ENCODE results near the gene PNISR.

The PNISR gene

DNA sequence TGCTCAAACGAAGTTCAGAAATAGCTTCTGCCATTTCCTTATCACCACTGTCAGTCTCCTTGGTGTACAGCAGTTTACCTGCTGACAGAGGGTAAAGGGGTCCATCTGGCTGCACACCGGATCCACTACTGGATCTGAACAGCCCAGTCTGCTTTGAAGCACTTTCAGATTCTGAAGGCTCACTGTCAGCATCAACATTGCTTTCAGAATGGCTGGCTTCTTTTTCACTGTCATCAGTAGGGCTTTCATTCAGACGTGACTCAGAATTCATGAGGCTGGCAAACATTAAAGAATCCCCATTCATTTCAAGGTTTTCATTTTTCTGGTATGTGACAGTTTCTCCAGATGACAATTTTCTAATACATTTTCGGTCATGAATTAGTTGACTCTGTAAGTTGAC lies 21.0 kb upstream of the PNISR start:
- H3K36me3 ChIP-seq (ENCODE audit: control insufficient read depth, insufficient read depth, low read length), result no peaks in the 10 kb centered on the region
- no peaks in the 10 kb centered on the region for H3K27me3 ChIP-seq (replicated peaks; ENCODE audit: control insufficient read depth, insufficient read depth, low read length)
- TF ChIP-seq, protein P1, sequence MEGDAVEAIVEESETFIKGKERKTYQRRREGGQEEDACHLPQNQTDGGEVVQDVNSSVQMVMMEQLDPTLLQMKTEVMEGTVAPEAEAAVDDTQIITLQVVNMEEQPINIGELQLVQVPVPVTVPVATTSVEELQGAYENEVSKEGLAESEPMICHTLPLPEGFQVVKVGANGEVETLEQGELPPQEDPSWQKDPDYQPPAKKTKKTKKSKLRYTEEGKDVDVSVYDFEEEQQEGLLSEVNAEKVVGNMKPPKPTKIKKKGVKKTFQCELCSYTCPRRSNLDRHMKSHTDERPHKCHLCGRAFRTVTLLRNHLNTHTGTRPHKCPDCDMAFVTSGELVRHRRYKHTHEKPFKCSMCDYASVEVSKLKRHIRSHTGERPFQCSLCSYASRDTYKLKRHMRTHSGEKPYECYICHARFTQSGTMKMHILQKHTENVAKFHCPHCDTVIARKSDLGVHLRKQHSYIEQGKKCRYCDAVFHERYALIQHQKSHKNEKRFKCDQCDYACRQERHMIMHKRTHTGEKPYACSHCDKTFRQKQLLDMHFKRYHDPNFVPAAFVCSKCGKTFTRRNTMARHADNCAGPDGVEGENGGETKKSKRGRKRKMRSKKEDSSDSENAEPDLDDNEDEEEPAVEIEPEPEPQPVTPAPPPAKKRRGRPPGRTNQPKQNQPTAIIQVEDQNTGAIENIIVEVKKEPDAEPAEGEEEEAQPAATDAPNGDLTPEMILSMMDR (IDR thresholded peaks at IDR 0.05; ENCODE audit: insufficient read depth, low read length, poor library complexity, severe bottlenecking), result no peak
- no peak overlapping the region for H3K4me3 ChIP-seq (replicated peaks; ENCODE audit: low read depth, low read length)
- DNase-seq (ENCODE audit: extremely low read depth, insufficient read length), result no peak

DNA sequence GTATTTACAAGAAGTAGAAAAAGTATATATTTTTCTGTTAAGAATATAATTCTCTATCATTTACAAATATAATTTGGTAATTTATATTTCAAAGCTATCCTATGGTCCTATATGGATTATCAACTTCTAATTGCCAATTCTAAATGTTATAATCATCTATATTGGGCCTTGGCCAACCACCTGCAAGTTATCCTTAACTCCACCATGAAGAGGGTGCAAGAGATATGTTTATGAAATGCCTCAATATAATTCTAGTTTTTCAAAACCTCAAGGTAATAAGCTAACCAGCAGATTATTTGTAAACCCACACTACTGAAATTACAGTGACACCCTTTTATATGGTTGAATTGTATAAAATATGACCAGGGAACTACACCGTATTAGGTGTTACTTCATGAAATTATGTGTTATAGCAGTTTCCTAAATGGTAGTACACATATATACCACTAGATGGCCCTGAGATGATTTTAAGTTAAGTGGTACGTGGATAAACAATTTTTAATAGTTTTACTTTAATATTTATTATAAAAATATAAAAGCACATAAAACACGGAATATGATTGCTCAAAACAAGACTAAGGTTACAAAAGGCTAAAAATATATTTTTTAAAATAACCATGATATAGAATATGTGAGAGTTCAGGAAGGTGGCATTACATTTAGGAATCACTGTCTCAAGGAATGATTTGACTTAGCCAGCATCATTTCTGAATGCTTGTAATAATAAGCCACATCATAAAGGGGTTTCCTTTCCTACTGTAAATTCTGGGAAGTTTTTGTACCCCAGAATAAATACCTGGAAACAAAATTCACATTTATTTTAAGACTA lies 9.8 kb upstream of the PNISR start:
- DNase-seq (ENCODE audit: extremely low read depth, insufficient read length), result no peak
- Histone ChIP-seq H3K4me3 (replicated peaks; ENCODE audit: low read depth, low read length) (no peak overlapping the region), H3K36me3 (ENCODE audit: control insufficient read depth, insufficient read depth, low read length) (peaks cover 3% of the 10 kb centered on the region), H3K27me3 (replicated peaks; ENCODE audit: control insufficient read depth, insufficient read depth, low read length) (no peaks in the 10 kb centered on the region)
- TF ChIP-seq, protein P1 (IDR thresholded peaks at IDR 0.05; ENCODE audit: insufficient read depth, low read length, poor library complexity, severe bottlenecking), result peak; percentile 55

DNA sequence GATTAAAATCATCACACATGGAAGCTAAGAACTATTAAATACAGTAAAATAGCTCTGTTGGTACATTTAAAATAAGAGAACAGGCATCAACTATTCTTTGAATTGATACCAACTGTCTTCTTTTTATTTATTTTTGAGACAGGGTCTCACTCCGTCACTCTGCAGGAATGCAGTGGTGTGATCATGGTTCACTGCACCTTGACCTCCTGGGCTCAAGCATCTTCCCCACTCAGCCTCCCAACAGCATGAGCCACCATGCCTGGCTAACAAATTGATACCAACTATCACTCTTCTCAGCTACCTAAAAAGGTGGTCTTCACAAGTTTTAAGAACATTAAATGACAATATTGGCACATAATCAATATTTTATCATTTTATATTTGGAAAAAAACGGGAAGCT lies 7.8 kb upstream of the PNISR start:
- Histone ChIP-seq H3K27me3 (replicated peaks; ENCODE audit: control insufficient read depth, insufficient read depth, low read length) (no peaks in the 10 kb centered on the region), H3K4me3 (replicated peaks; ENCODE audit: low read depth, low read length) (no peak overlapping the region), H3K36me3 (ENCODE audit: control insufficient read depth, insufficient read depth, low read length) (peaks cover 3% of the 10 kb centered on the region)
- TF ChIP-seq, protein P1 (IDR thresholded peaks at IDR 0.05; ENCODE audit: insufficient read depth, low read length, poor library complexity, severe bottlenecking), result no peak
- no peak for DNase-seq (ENCODE audit: extremely low read depth, insufficient read length)

DNA sequence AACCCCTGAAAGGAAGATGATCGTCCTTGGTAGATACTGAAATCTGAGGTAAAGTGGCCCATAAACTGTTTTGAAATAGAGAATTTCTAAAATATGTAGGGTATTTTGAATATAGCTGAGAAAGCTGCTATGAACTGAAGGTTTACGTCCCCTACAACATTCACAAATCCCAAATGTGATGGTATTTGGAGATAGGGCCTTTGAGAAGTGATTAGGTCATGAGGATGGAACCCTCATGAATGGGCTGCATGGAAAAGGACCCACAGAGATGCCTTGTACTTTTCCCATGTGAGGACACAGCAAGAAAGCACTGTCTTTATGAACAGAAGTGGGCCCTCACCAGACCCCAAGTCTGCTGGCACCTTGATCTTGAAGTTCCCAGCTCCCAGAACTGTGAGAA lies 6.8 kb upstream of the PNISR start:
- TF ChIP-seq, protein P1 (IDR thresholded peaks at IDR 0.05; ENCODE audit: insufficient read depth, low read length, poor library complexity, severe bottlenecking), result no peak
- no peak for DNase-seq (ENCODE audit: extremely low read depth, insufficient read length)
- Histone ChIP-seq H3K4me3 (replicated peaks; ENCODE audit: low read depth, low read length) (no peak overlapping the region), H3K27me3 (replicated peaks; ENCODE audit: control insufficient read depth, insufficient read depth, low read length) (no peaks in the 10 kb centered on the region), H3K36me3 (ENCODE audit: control insufficient read depth, insufficient read depth, low read length) (peaks cover 3% of the 10 kb centered on the region)

DNA sequence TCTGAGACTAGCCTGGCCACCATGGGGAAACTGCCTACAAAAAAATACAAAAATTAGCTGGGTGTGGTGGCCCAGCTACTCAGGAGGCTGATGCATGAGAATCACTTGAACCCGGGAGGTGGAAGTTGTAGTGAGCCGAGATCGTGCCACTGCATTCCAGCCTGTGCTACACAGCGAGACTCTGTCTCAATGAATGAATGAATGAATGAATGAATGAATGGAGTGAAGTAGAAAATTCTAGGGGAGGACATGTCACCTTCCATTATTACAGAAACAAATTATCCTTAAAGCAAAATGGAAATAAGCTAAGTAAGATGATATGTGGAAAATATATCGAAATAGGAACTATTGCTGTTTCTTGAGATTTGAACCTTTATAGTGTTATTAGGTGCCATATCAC lies 2.9 kb upstream of the PNISR start:
- Histone ChIP-seq H3K27me3 (replicated peaks; ENCODE audit: control insufficient read depth, insufficient read depth, low read length) (no peaks in the 10 kb centered on the region), H3K4me3 (replicated peaks; ENCODE audit: low read depth, low read length) (no peak overlapping the region), H3K36me3 (ENCODE audit: control insufficient read depth, insufficient read depth, low read length) (peaks cover 3% of the 10 kb centered on the region)
- no peak for DNase-seq (ENCODE audit: extremely low read depth, insufficient read length)
- TF ChIP-seq, protein P1 (IDR thresholded peaks at IDR 0.05; ENCODE audit: insufficient read depth, low read length, poor library complexity, severe bottlenecking), result no peak

DNA sequence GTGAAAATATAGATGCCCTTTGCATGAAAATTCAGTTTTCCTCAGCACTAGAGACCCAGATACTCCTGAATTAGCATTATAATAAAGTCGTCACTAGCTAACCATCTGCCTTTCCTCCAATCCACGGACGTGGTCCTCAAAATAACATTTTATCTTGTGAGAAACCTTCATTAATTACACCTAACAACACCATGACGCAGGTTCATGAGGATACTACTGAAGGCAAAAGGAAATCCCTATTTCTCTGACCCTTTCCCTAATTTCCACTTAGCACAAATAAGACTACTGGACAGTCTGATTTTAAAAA lies 1.3 kb upstream of the PNISR start:
- TF ChIP-seq, protein P1 (IDR thresholded peaks at IDR 0.05; ENCODE audit: insufficient read depth, low read length, poor library complexity, severe bottlenecking), result no peak

More for the DNA sequence above, 1.3 kb upstream of the PNISR start:
- H3K4me3 ChIP-seq (replicated peaks; ENCODE audit: low read depth, low read length), result peak overlapping the region; percentile 95
- peaks cover 1% of the 10 kb centered on the region for H3K36me3 ChIP-seq (ENCODE audit: control insufficient read depth, insufficient read depth, low read length)
- no peaks in the 10 kb centered on the region for H3K27me3 ChIP-seq (replicated peaks; ENCODE audit: control insufficient read depth, insufficient read depth, low read length)
- DNase-seq (ENCODE audit: extremely low read depth, insufficient read length), result no peak

Data from GM06990 (cell line).